HG03060 (cell line): ENCODE results near the gene MKNK2.

ENCODE experiments used
- ATAC-seq: cut with Tn5 transposase; IDR thresholded peaks from one replicate; pipeline ENCODE4 v1.9.1; 2021; ENCODE audit warnings: low read depth, moderate number of reproducible peaks; ENCODE audit not compliant: unreplicated experiment

Gene MKNK2

DNA sequence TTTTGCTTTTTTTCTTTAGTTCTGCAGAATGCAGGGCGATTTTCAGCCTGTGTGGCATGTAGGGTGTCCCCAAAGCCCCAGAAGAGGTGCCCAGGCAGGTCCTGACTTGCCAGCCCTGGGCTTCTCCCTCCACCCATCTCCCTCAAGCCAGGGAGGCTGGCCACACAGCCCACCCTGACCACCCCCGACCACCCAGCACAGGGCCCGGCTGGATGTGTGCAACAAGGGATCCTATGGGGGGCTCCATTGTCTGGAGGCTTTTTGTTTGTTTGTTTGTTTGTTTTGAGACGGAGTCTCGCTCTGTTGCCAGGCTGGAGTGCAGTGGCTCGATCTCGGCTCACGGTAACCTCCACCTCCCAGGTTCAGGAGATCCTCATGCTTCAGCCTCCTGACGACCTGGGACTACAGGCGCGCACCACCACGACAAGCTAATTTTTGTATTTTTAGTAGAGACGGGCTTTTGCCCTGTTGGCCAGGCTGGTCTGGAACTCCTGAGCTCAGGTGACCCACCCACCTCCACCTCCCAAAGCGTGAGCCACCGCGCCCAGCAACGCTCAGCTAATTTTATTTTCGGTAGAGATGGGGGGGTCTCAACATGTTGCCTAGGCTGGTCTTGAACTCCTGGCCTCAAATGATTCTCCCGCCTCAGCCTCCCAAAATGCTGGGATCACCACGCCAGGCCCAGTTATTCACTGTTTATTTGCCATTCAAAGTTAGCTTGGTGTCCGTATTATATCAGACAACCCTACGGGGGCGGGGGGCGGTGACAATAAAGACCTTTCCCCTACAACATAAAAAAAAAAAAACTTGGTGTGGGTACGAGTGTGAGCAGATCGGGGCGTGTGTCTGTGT is 7.8 kb upstream of the MKNK2 start:
- no peak for ATAC-seq

DNA sequence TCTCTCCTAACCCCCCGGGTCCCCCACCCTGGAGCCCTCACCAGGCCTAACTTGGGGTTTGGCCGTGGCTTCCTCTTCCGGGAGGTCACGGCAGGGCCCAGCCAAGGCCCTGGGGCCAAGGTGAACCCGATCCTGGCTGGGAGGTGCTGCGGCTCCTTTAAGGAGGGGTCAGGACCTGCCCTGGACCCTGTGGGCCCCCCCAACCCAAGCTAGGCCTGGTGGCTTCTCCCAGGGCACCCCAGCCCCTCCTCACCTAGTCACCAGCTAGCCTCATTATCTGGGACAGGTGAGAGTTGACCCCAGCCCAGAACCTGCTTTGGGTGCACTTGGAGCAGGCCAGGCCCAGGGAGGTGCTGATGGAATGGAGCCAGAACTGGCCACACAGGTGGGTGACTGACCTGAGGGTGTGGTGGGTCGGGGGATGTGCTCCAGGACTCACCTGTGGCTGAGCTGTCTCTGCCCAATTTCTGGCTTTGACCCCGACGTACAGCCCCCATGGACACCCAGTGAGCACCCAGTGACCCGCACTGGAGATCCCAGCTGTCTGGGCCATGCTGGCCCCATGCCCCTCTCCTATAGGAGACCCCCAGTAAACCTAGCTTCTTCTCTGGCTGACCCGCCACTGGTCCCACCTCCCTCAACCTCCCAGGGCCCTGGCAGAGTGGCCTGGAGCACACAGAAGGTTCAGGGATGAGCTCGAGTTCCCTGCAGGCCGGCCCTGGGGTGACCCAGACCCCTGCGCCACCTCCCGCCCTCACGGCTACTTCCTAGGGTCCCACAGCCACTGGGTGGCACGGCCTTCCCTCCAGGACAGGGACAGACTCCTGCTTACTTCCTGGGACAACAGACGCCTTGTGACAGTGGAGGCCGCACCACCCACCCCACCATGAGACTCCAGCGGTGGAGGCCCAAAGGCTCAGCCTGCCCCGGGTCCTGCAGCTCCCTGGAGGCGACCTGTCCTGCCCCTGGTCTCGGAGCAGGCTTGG is 6.7 kb upstream of the MKNK2 start:
- ATAC-seq, result no peak

GRCh38 chr19:2056837-2057192 is 5.8 kb upstream of the MKNK2 start:
- no peak for ATAC-seq

DNA sequence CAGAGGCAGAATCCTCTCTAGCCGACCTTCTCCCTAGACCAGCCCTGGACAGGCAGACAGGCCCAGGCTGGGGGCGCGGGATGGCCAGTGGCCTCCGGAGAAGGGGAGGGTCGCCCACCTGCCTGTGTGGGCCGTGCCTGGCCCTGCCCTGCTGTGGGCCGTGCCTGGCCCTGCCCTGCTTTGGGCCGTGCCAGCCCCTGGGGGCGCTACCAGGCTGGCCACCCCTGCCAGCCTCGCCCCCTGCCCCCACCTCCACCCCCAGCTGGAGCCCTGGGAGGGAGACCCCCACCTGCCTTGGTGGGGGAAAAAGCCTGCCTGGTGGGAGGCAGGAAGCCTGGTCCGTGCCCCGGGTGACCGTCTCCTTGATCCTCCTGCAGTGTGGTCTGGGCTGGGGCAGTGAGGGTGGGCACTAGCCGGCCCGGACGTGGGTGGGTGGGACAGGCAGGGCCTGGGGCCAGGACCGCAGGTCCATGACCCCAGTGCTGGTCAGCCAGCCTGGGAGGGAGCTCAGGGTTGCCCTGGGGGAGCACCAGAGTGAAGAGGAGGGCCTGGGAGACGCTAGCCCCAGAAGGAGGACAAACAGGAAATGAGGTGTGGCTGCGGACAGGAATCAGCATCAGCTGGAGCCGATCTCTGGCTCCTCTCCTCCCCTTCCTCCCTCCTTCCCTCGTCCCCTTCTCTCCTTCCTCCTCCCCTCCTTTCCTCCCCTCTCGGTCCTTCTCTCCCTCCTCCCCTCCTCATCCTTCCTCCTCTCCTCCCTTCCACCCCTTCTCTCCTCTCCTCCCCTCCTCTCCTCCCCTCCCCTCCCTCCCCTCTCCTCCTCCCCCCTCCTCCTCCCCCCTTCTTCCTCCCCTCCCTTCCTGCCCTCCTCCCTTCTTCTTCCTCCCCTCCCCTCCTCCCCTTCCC is 5.1 kb upstream of the MKNK2 start:
- no peak for ATAC-seq

DNA sequence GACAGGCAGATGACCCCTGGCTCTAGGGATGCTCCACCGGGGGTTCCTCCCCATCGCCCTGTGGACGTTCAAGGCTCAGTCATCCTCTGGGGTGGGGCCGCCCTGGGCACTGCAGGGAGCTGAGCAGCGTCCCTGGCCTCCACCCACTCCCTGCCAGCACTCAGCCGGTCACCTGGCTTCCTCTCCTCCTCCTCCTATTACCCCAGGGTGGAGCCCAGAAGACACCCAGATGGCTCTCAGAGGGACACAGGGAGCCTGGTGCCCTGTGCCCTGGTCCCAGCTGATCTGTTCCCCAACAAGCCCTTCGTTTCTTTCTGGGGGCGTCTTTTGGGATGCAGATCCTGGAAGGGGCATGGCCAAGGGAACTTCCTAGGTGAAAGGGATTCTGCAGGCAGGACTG is 3.7 kb upstream of the MKNK2 start:
- ATAC-seq, result no peak

- no peak for ATAC-seq
Observed at GRCh38 chr19:2053601-2054389, 2.8 kb upstream of the MKNK2 start.

DNA sequence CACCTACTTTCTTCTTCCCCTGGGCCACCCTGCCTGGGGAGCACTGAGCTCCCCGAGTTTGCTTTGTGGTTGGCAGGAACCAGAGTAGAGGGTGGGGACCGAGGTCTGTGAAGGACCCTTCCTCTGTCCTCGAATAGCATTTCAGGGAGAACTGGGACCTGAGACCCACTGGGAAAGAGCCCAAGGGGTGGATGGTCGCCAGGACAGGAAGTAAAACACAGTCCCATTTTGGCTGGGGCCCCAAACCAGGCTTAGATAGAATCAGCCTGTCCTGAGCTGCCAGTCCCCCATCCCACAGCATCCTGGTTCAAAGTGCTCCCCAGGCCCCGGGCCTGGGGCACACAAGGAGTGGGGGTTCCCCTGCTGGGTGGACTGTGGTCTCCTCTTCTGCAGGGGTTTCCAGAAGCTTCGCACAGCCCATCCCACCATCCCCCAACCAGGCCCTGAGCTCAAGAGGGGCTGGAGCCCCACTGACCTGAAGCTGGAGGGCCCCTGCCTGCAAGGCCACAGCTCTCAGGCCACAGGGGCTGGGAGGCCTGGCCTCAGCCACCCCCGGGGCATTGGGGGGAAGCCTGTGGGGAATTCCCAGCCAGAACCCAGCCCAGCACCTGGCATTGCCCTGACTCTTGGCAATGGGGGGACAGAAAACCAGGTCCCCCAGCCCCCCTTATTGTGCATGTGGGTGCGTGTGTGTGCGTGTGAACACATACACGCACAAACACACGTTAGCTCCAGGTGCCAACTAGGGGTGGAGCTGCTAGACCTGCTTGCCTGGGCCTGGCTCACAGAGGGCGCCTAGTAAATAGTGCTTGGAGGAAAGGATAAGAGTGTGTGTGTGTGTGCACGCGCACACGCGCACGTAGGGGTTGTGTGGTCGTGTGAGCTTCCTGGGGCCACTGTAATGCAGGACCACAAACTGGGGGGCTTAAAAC is 995 bp upstream of the MKNK2 start:
- no peak for ATAC-seq

DNA sequence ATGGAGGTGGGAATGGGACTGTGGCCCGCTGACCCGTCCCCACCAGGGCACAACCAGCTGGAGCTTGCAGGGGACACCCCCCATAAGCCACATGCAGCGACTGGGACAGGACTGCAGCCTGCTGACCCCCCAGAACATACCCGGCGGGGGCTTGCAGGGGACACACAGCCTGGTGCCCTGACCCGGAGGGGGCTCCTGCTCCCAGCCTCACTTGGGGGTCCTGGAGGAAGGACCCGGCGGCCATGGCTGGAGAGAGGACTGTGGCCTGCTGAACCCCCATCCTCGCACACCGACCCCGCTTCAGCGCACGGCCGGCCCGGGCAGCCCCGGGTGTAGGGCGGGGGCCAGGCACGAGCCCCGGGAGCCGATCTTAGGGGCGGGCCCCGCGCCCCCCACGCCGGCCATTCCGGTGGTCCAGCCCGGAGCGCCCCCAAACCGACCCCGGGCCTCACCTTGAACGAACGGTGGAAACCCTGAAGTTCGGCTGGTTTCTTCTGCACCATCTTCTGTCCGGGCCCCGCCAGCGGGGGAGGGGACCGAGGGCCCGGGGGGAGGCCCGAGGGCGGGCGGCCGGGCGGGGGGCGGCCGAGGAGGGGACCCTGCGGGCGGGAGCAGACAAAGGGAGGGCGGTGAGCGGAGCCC is 574 bp downstream of the MKNK2 start:
- ATAC-seq, result no peak

GRCh38 chr19:2049741-2050348 is 1.2 kb downstream of the MKNK2 start:
- no peak for ATAC-seq

GRCh38 chr19:2048959-2049740 is 1.9 kb downstream of the MKNK2 start:
- ATAC-seq, result no peak

GRCh38 chr19:2048104-2048958 is 2.7 kb downstream of the MKNK2 start:
- no peak for ATAC-seq

GRCh38 chr19:2047449-2048103 is 3.5 kb downstream of the MKNK2 start:
- ATAC-seq, result no peak

- ATAC-seq, result no peak
Observed at GRCh38 chr19:2047076-2047448, 4.0 kb downstream of the MKNK2 start.

- no peak for ATAC-seq
Observed at GRCh38 chr19:2046046-2046907, 4.8 kb downstream of the MKNK2 start.
